ENCODE measurements around the gene CLEC1A. TPM values are rescaled to one million over a fixed set of nuclear protein-coding genes. Genes with fewer than 3 reads are reported as not detected.

CLEC1A gene
- total RNA-seq, 1 experiment from 2014 or later = not detected

- H3K4me1 Mint-ChIP-seq (ENCODE audit: low read depth, unreplicated experiment) = peaks cover 20% of the 10 kb centered on the region
- no peaks in the 10 kb centered on the region for H3K9me3 Mint-ChIP-seq (ENCODE audit: low read depth, unreplicated experiment)
- DNase-seq = no peak
- H3K27me3 Mint-ChIP-seq (ENCODE audit: unreplicated experiment) = no peaks in the 10 kb centered on the region
- no peaks in the 10 kb centered on the region for H3K36me3 Mint-ChIP-seq (ENCODE audit: insufficient read depth, unreplicated experiment)
- CTCF ChIA-PET = no interaction called here
- H3K4me3 Mint-ChIP-seq (ENCODE audit: low read depth, unreplicated experiment) = no peak overlapping the region
- H3K27ac Mint-ChIP-seq (ENCODE audit: unreplicated experiment) = no peak overlapping the region
- BruUV-seq (replicated peaks) = no TSS peak
- intact Hi-C loops (cut with micrococcal nuclease; ENCODE audit: unreplicated experiment) = no loop called here
- TF ChIP-seq CTCF (IDR thresholded peaks at IDR 0.05; ENCODE audit: unreplicated experiment) = no peak
Observed at GRCh38 chr12:10065241-10065640, 33.5 kb downstream of the CLEC1A start.

- no TSS peak for BruUV-seq (replicated peaks)
- Mint-ChIP-seq H3K27ac (ENCODE audit: unreplicated experiment) (no peak overlapping the region), H3K36me3 (ENCODE audit: insufficient read depth, unreplicated experiment) (no peaks in the 10 kb centered on the region), H3K27me3 (ENCODE audit: unreplicated experiment) (no peaks in the 10 kb centered on the region), H3K4me3 (ENCODE audit: low read depth, unreplicated experiment) (no peak overlapping the region), H3K9me3 (ENCODE audit: low read depth, unreplicated experiment) (no peaks in the 10 kb centered on the region), H3K4me1 (ENCODE audit: low read depth, unreplicated experiment) (no peaks in the 10 kb centered on the region)
- CTCF ChIA-PET = no interaction called here
- TF ChIP-seq CTCF (IDR thresholded peaks at IDR 0.05; ENCODE audit: unreplicated experiment) = no peak
- no peak for DNase-seq
- intact Hi-C loops (cut with micrococcal nuclease; ENCODE audit: unreplicated experiment) = no loop called here
Observed at GRCh38 chr12:10058387-10058786, 40.4 kb downstream of the CLEC1A start.

- Mint-ChIP-seq H3K4me1 (ENCODE audit: low read depth, unreplicated experiment) (no peaks in the 10 kb centered on the region), H3K4me3 (ENCODE audit: low read depth, unreplicated experiment) (no peak overlapping the region), H3K27ac (ENCODE audit: unreplicated experiment) (no peak overlapping the region), H3K27me3 (ENCODE audit: unreplicated experiment) (no peaks in the 10 kb centered on the region), H3K36me3 (ENCODE audit: insufficient read depth, unreplicated experiment) (no peaks in the 10 kb centered on the region), H3K9me3 (ENCODE audit: low read depth, unreplicated experiment) (no peaks in the 10 kb centered on the region)
- no peak for TF ChIP-seq CTCF (IDR thresholded peaks at IDR 0.05; ENCODE audit: unreplicated experiment)
- intact Hi-C loops (cut with micrococcal nuclease; ENCODE audit: unreplicated experiment) = no loop called here
- no TSS peak for BruUV-seq (replicated peaks)
- no peak for DNase-seq
- CTCF ChIA-PET = no interaction called here
Observed at GRCh38 chr12:10052193-10052913, 46.4 kb downstream of the CLEC1A start.

- Mint-ChIP-seq H3K27ac (ENCODE audit: unreplicated experiment) (no peak overlapping the region), H3K4me3 (ENCODE audit: low read depth, unreplicated experiment) (no peak overlapping the region), H3K9me3 (ENCODE audit: low read depth, unreplicated experiment) (no peaks in the 10 kb centered on the region), H3K4me1 (ENCODE audit: low read depth, unreplicated experiment) (no peaks in the 10 kb centered on the region), H3K36me3 (ENCODE audit: insufficient read depth, unreplicated experiment) (no peaks in the 10 kb centered on the region), H3K27me3 (ENCODE audit: unreplicated experiment) (peaks cover 22% of the 10 kb centered on the region)
- CTCF ChIA-PET = interaction anchor here (0.6 to 1.2 kb wide), 2 partner anchors 10 to 39 kb away, joined by 4 to 5 read pairs; no protein-coding TSS in a partner anchor
- no peak for TF ChIP-seq CTCF (IDR thresholded peaks at IDR 0.05; ENCODE audit: unreplicated experiment)
- intact Hi-C loops (cut with micrococcal nuclease; ENCODE audit: unreplicated experiment) = no loop called here
- BruUV-seq (replicated peaks) = no TSS peak
- no peak for DNase-seq
Observed at GRCh38 chr12:10048526-10048925, 50.3 kb downstream of the CLEC1A start.

Data from Calu3 (cell line).